Measurements from ENCODE around the gene MT1G. TPM values are rescaled to one million over a fixed set of nuclear protein-coding genes. Genes with fewer than 3 reads are reported as not detected.

The MT1G gene
- polyA plus RNA-seq, 2 of the 4 experiments (the other 2 are of a cell fraction) = not detected

GRCh38 chr16:56684926-56685590, 17.2 kb upstream of the MT1G start:
- TF ChIP-seq BHLHE40 (IDR thresholded peaks at IDR 0.05; ENCODE audit: low read depth, low read length) = no peak
- TF ChIP-seq HES2 (IDR thresholded peaks at IDR 0.05) = no peak
- TF ChIP-seq JUN (IDR thresholded peaks at IDR 0.05) = no peak
- TF ChIP-seq JUNB (IDR thresholded peaks at IDR 0.05) = no peak
- DNase-seq (ENCODE audit: low read depth in 1 of 2, low spot score in 1 of 2) (no peak), FAIRE-seq (no peak), ATAC-seq (no peak)
- CTCF ChIA-PET = interaction anchor here (1.0 to 6.2 kb wide), 5 partner anchors 8 to 41 kb away, joined by 3 to 42 read pairs (median 3); partner anchors contain the start of gene MT1G
- 85% methylated on average over 4 of the region's 4 CpGs for WGBS (ENCODE audit: missing lambda C conversion rate)
- Histone ChIP-seq H3K4me3 (no peak overlapping the region), H3K9me3 (peaks cover 4% of the 10 kb centered on the region; the same call in 1 of the 3 replicates), H3K27ac (no peak overlapping the region), H3K4me2 (no peak overlapping the region), H3K4me1 (peaks cover 20% of the 10 kb centered on the region)
- POLR2A ChIA-PET = interaction anchor here (0.5 to 6.5 kb wide), 3 partner anchors 16 to 77 kb away, joined by 3 to 185 read pairs (median 3); partner anchors contain the start of gene MT2A

DNA sequence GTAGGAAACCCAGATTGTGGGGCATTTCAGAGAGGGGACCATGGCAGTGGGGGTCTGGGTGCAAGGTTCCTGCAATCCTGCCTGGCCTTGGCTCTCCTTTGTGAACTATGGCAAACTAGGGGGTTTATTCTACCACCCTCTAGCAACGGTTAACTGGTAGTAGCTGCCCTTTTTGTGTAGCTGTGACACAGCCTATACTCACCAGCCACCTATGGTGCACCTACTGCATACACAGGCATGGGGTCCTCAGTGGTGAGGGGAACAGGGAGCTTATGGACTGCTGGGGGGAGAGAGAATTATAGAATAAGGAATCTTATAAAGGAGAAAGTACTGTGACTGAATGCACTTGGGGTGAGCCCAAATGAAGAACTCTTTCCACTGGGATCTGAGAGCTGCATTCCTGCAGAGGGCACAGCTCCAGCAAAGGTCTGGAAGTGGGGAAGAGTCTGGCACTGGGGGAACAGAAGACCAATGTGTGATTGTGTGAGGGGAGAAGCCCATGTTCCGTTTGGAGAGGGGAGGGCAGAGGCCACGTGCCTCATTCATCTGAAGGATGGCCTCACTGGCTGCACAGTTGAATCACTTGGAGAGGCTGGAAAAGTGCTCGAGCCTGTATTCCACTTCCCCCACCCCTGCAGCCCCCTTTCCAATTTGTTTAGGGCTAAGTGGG, 16.5 kb upstream of the MT1G start:
- Histone ChIP-seq H3K4me2 (peak overlapping the region; percentile 88; the same call in 2 of the 3 replicates), H3K4me1 (peaks cover 14% of the 10 kb centered on the region), H3K27ac (no peak overlapping the region), H3K4me3 (no peak overlapping the region), H3K9me3 (peaks cover 4% of the 10 kb centered on the region; the same call in 1 of the 3 replicates)
- FAIRE-seq = no peak
- ChIA-PET POLR2A (interaction anchor here (0.5 to 6.5 kb wide), 4 partner anchors 7 to 76 kb away, joined by 3 to 185 read pairs (median 10); partner anchors contain the start of gene MT2A), CTCF (interaction anchor here (0.8 to 6.2 kb wide), 7 partner anchors 7 to 84 kb away, joined by 3 to 42 read pairs (median 4); partner anchors contain the start of gene MT1G)
- no peak for DNase-seq (ENCODE audit: low read depth in 1 of 2, low spot score in 1 of 2)
- TF ChIP-seq FOXS1 (CRISPR knock-in tag; IDR thresholded peaks at IDR 0.05) (no peak), JUN (IDR thresholded peaks at IDR 0.05) (0 out of 5 replicates have a peak, but pooled peaks of 1 of the 2 experiments have one; percentile 23)
- 50% methylated on average over 4 of the region's 4 CpGs for WGBS (ENCODE audit: missing lambda C conversion rate)
- no peak for ATAC-seq

GRCh38 chr16:56683424-56684172, 15.7 kb upstream of the MT1G start:
- ATAC-seq (no peak), FAIRE-seq (no peak), DNase-seq (ENCODE audit: low read depth in 1 of 2, low spot score in 1 of 2) (no peak)
- peaks cover 4% of the 10 kb centered on the region; the same call in 1 of the 3 replicates for H3K9me3 ChIP-seq
- POLR2A ChIA-PET = interaction anchor here (0.7 to 6.5 kb wide), 14 partner anchors 8 to 155 kb away, joined by 3 to 185 read pairs (median 5); partner anchors contain the start of genes MT1A and MT2A
- TF ChIP-seq MAFK (IDR thresholded peaks at IDR 0.05; ENCODE audit: partially characterized antibody) (peak; percentile 85), MAZ (IDR thresholded peaks at IDR 0.05; ENCODE audit: borderline replicate concordance, low read depth, low read length) (no peak)
- peak overlapping the region; percentile 84 to 85; a peak in 4 of 6 replicates for H3K27ac ChIP-seq
- peak overlapping the region; percentile 60 for H3K4me3 ChIP-seq
- WGBS (ENCODE audit: missing lambda C conversion rate) = 79% methylated on average over 5 of the region's 5 CpGs
- peak overlapping the region; percentile 88 for H3K4me2 ChIP-seq
- H3K4me1 ChIP-seq = peaks cover 9% of the 10 kb centered on the region; the same call in 2 of the 3 replicates
- CTCF ChIA-PET = interaction anchor here (0.6 to 6.2 kb wide), 9 partner anchors 8 to 83 kb away, joined by 3 to 42 read pairs (median 4); partner anchors contain the start of gene MT2A

DNA sequence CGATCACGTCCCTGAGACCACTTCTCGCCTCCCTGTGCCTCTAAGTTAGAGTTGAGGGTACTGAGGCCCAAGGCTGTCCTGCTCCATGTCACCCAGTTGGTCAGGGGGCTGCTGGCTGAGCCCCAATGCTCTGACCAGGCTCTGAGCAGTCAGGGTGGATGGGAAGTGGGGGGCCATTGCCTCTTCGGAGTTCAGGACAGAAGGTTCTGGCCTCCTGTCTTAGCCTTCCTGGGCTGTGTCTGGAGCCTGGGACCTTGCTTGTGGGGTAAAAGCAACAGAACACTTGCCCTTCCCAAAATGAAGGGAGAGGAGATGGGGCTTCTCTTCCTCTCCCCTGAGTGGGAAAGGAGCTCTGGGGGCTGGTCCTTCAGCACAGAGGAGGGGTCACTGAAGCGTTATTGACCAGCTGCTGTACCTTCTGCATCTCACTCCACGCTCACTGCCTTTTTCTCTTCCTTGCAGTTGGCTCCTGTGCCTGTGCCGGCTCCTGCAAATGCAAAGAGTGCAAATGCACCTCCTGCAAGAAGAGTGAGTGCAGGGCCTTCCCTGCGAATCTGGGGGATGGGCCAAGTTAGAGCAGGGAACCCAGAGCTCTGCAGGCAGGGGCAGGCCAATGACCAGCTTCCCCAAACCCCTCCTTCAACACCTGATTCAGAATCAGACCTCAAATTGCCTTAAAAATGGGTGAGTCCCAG, 15.0 kb upstream of the MT1G start:
- CTCF ChIA-PET = interaction anchor here (0.7 to 6.2 kb wide), 9 partner anchors 9 to 82 kb away, joined by 3 to 42 read pairs (median 4); partner anchors contain the start of gene MT2A
- Histone ChIP-seq H3K27ac (peak overlapping the region; percentile 84 to 85), H3K4me2 (peak overlapping the region; percentile 88), H3K4me3 (peak overlapping the region; percentile 60), H3K4me1 (peaks cover 9% of the 10 kb centered on the region; the same call in 2 of the 3 replicates), H3K9me3 (peaks cover 4% of the 10 kb centered on the region; the same call in 1 of the 3 replicates)
- no peak for TF ChIP-seq SMC3 (IDR thresholded peaks at IDR 0.05)
- TF ChIP-seq CBX8 (IDR thresholded peaks at IDR 0.05) = no peak
- no peak for TF ChIP-seq NPAS2 (CRISPR knock-in tag; IDR thresholded peaks at IDR 0.05; ENCODE audit: borderline replicate concordance)
- no peak for TF ChIP-seq FOSL2 (IDR thresholded peaks at IDR 0.05)
- no peak for TF ChIP-seq FOSL2 (CRISPR knock-in tag; IDR thresholded peaks at IDR 0.05)
- TF ChIP-seq, protein P1, sequence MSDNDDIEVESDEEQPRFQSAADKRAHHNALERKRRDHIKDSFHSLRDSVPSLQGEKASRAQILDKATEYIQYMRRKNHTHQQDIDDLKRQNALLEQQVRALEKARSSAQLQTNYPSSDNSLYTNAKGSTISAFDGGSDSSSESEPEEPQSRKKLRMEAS (IDR thresholded peaks at IDR 0.05) = no peak
- 19% methylated on average over 7 of the region's 8 CpGs for WGBS (ENCODE audit: missing lambda C conversion rate)
- no peak for DNase-seq (ENCODE audit: low read depth in 1 of 2, low spot score in 1 of 2)
- ATAC-seq = peak; percentile 17 to 19; a peak in 5 of 6 replicates
- no peak for FAIRE-seq
- POLR2A ChIA-PET = interaction anchor here (0.7 to 6.5 kb wide), 18 partner anchors 9 to 232 kb away, joined by 3 to 185 read pairs (median 5); partner anchors contain the start of genes MT1A, MT1F, MT2A and NUDT21

Measured in A549 (cell line).